B cell (primary cell): ENCODE measurements around the gene ABI3BP. TPM values are rescaled to one million over a fixed set of nuclear protein-coding genes. Genes with fewer than 3 reads are reported as not detected.

ENCODE experiments used
- ATAC-seq: fragments of 200-7000 bp; cut with Tn5 transposase; one replicate; pipeline ENCODE4 v1.10.0; 2021; ENCODE audit warnings: low read depth, mild to moderate bottlenecking, moderate number of reproducible peaks, moderate library complexity
- CTCF ChIA-PET: fragments of 350-600 bp; sonication (Branson Sonifier 250); formaldehyde crosslinking; loops from one replicate; lab custom pipeline; 2021; ENCODE audit warnings: antibody characterized with exemption, inconsistent platforms; lab: Charles Lee
- POLR2A ChIA-PET: fragments of 350-600 bp; sonication (Branson Sonifier 250); formaldehyde crosslinking; loops from one replicate; lab custom pipeline; 2021; ENCODE audit warnings: antibody characterized with exemption; lab: Charles Lee
- DNase-seq: peaks from one replicate; pipeline ENCODE4 v3.0.0; 2013
- H2AFZ ChIP-seq: 2 replicates; pipeline ENCODE4 v1.6.1; 2012; ENCODE audit warnings: mild to moderate bottlenecking, low read depth, low read length; ENCODE audit not compliant: insufficient read depth, poor library complexity, severe bottlenecking
- H3K27ac ChIP-seq, 2 donors: 1 replicate in 1 of 2; 2 replicates in 1 of 2; pipeline ENCODE4 v1.5.1; 2012 to 2013; ENCODE audit warnings: low read length in 2 of 2, mild to moderate bottlenecking in 2 of 2, moderate library complexity in 1 of 2
- H3K27me3 ChIP-seq, 4 experiments: fragments of 200-600 bp in 1 of 4; sonication (generic) in 1 of 4; replicated peaks in 1 of 4; 1 replicate in 2 of 4; 2 replicates in 2 of 4; pipeline versions ENCODE4 v1.6.1 to v1.7.0; 2013 to 2016; ENCODE audit warnings: low read length in 3 of 4, mild to moderate bottlenecking in 2 of 4, mixed read lengths in 1 of 4, moderate library complexity in 1 of 4; ENCODE audit not compliant: insufficient read depth in 4 of 4, control insufficient read depth in 3 of 4; ENCODE audit errors: control extremely low read depth in 1 of 4
- H3K36me3 ChIP-seq, 2 experiments: replicated peaks in 1 of 2; 1 replicate in 1 of 2; 2 replicates in 1 of 2; pipeline versions ENCODE4 v1.6.1 to v1.7.1; 2013; ENCODE audit warnings: low read length in 1 of 2; ENCODE audit not compliant: insufficient read depth in 2 of 2, control insufficient read depth in 1 of 2; ENCODE audit errors: control extremely low read depth in 1 of 2, extremely low read depth in 1 of 2
- H3K4me1 ChIP-seq, 2 donors: fragments of 200-600 bp in 1 of 2; sonication (generic) in 1 of 2; 1 replicate in 1 of 2; 2 replicates in 1 of 2; pipeline versions ENCODE4 v1.5.1 to v1.6.1; 2013 to 2017; ENCODE audit warnings: low read length in 2 of 2; ENCODE audit not compliant: control insufficient read depth in 2 of 2, insufficient read depth in 2 of 2
- H3K4me2 ChIP-seq: replicated peaks from 2 replicates; pipeline ENCODE3; 2012; ENCODE audit warnings: mild to moderate bottlenecking, low read depth, low read length; ENCODE audit not compliant: poor library complexity, severe bottlenecking
- H3K4me3 ChIP-seq, 5 experiments: fragments of 200-600 bp in 1 of 5; sonication (generic) in 1 of 5; 1 replicate in 3 of 5; 2 replicates in 2 of 5; pipeline versions ENCODE4 v1.5.1 to v1.7.0; 2011 to 2016; ENCODE audit warnings: low read length in 4 of 5, mild to moderate bottlenecking in 4 of 5, low read depth in 2 of 5, control low read depth in 1 of 5, moderate library complexity in 1 of 5; ENCODE audit not compliant: insufficient read depth in 1 of 5; ENCODE audit errors: control extremely low read depth in 1 of 5, extremely low read depth in 1 of 5
- H3K79me2 ChIP-seq: fragments of 200-600 bp; sonication (generic); one replicate; pipeline ENCODE4 v1.6.0; 2016; ENCODE audit warnings: low read length; ENCODE audit not compliant: control insufficient read depth, insufficient read depth
- H3K9ac ChIP-seq: fragments of 200-600 bp; sonication (generic); 2 replicates; pipeline ENCODE4 v1.6.1; 2017; ENCODE audit warnings: mild to moderate bottlenecking, low read length, moderate library complexity
- H3K9me3 ChIP-seq, 3 donors: one replicate each; pipeline versions ENCODE4 v1.6.1 to v1.7.1; 2013; ENCODE audit warnings: low read length in 2 of 3; ENCODE audit not compliant: control insufficient read depth in 2 of 3, insufficient read depth in 1 of 3; ENCODE audit errors: control extremely low read depth in 1 of 3
- H4K20me1 ChIP-seq: 2 replicates; pipeline ENCODE4 v1.6.0; 2012; ENCODE audit warnings: mild to moderate bottlenecking, low read length; ENCODE audit not compliant: insufficient read depth, control insufficient read depth, poor library complexity, severe bottlenecking
- H3K27ac Mint-ChIP-seq: one replicate; pipeline ENCODE4 v1.8.0; 2021; ENCODE audit warnings: mixed read lengths
- H3K27me3 Mint-ChIP-seq: one replicate; pipeline ENCODE4 v1.8.0; 2021; ENCODE audit warnings: mixed read lengths
- H3K4me1 Mint-ChIP-seq: one replicate; pipeline ENCODE4 v1.8.0; 2021; ENCODE audit warnings: mixed read lengths
- H3K4me3 Mint-ChIP-seq: one replicate; pipeline ENCODE4 v1.8.0; 2021; ENCODE audit warnings: mixed read lengths
- H3K9me3 Mint-ChIP-seq: one replicate; pipeline ENCODE4 v1.8.0; 2022; ENCODE audit warnings: mixed read lengths; ENCODE audit not compliant: insufficient read depth
- CTCF ChIP-seq: fragments of 200-600 bp; IDR thresholded peaks from one replicate; pipeline ENCODE4 v1.8.0; 2022; ENCODE audit warnings: antibody characterized with exemption, mild to moderate bottlenecking
- EZH2 ChIP-seq: IDR thresholded peaks from 2 replicates; pipeline ENCODE4 v1.6.1; 2012; ENCODE audit warnings: borderline replicate concordance, low read depth, mild to moderate bottlenecking, moderate library complexity, low read length; ENCODE audit not compliant: insufficient read depth, poor library complexity, severe bottlenecking
- WGBS: methylation state at CpG from one replicate; pipeline ENCODE4 v1.1.5; 2013; ENCODE audit warnings: missing lambda C conversion rate; ENCODE audit not compliant: insufficient coverage; 5-methylcytosine and 5-hydroxymethylcytosine counted together
- intact Hi-C: fragments of 100-400 bp; cut with micrococcal nuclease; formaldehyde crosslinking; loops from one replicate; pipeline ENCODE4 v1.10.0; 2022
- polyA plus RNA-seq: library from polyadenylated mRNA; depleted of rRNA; stranded (reverse); fragments of >200 nt; gene quantifications from 2 replicates; pipeline ENCODE4 v1.2.3, GENCODE V29; 2012
- total RNA-seq, 2 donors: library from RNA; stranded (reverse); fragments of 120-200 nt in 1 of 2; gene quantifications; 1 replicate in 1 of 2; 2 replicates in 1 of 2; pipeline versions ENCODE4 v1.2.3 to v1.2.4, GENCODE V29; 2013 to 2022

Gene ABI3BP
- total and polyA plus RNA-seq, 2 donors (not counting 1 experiment from before 2014, with no cell fraction given): not detected

- no peak overlapping the region for H3K4me2 ChIP-seq
- no peaks in the 10 kb centered on the region for H3K36me3 ChIP-seq
- H4K20me1 ChIP-seq: no peaks in the 10 kb centered on the region
- WGBS: 98% methylated on average over 4 of the region's 5 CpGs
- Mint-ChIP-seq H3K9me3 (peaks cover 3% of the 10 kb centered on the region), H3K27me3 (no peaks in the 10 kb centered on the region), H3K4me1 (no peaks in the 10 kb centered on the region), H3K4me3 (no peak overlapping the region), H3K27ac (no peak overlapping the region)
- H3K27me3 ChIP-seq: no peaks in the 10 kb centered on the region
- no peaks in the 10 kb centered on the region for H3K79me2 ChIP-seq
- no peak overlapping the region for H2AFZ ChIP-seq
- H3K9me3 ChIP-seq: peaks cover 0 to 1% (median 0%) of the 10 kb centered on the region in 3 donors
- DNase-seq (no peak), ATAC-seq (no peak)
- TF ChIP-seq EZH2: no peak
- H3K4me3 ChIP-seq: no peak overlapping the region
- intact Hi-C loops: no loop called here
- CTCF ChIA-PET: no interaction called here
- H3K9ac ChIP-seq: no peak overlapping the region
- POLR2A ChIA-PET: no interaction called here
- no peak overlapping the region for H3K27ac ChIP-seq
- no peaks in the 10 kb centered on the region for H3K4me1 ChIP-seq
Observed at GRCh38 chr3:101027286-101027685, 34.1 kb upstream of the ABI3BP start.

GRCh38 chr3:101026881-101027280, 33.7 kb upstream of the ABI3BP start:
- Mint-ChIP-seq H3K4me3 (no peak overlapping the region), H3K27ac (no peak overlapping the region), H3K4me1 (no peaks in the 10 kb centered on the region), H3K9me3 (peaks cover 3% of the 10 kb centered on the region), H3K27me3 (no peaks in the 10 kb centered on the region)
- Histone ChIP-seq H4K20me1 (no peaks in the 10 kb centered on the region), H3K79me2 (no peaks in the 10 kb centered on the region), H3K27me3 (no peaks in the 10 kb centered on the region), H3K9me3 (peaks cover 0 to 1% (median 0%) of the 10 kb centered on the region in 3 donors), H3K9ac (no peak overlapping the region), H3K4me3 (no peak overlapping the region), H3K4me2 (no peak overlapping the region), H3K36me3 (no peaks in the 10 kb centered on the region), H3K4me1 (no peaks in the 10 kb centered on the region), H3K27ac (no peak overlapping the region), H2AFZ (no peak overlapping the region)
- 60% methylated on average over 1 of the region's 2 CpGs for WGBS
- DNase-seq (no peak), ATAC-seq (no peak)
- intact Hi-C loops: no loop called here
- POLR2A ChIA-PET: no interaction called here
- no peak for TF ChIP-seq EZH2
- no peak for TF ChIP-seq CTCF
- CTCF ChIA-PET: no interaction called here
